GM23248 (cell line): Measurements from ENCODE around the gene SLC25A26.

ENCODE experiments used
- EZH2 ChIP-seq: fragments of 200-600 bp; sonication (generic); IDR thresholded peaks from 2 replicates; pipeline ENCODE4 v1.6.1; 2018; ENCODE audit warnings: antibody characterized with exemption, mild to moderate bottlenecking; ENCODE audit not compliant: insufficient read depth, poor library complexity, severe bottlenecking
- EZH2phosphoT487 ChIP-seq: fragments of 200-600 bp; sonication (generic); IDR thresholded peaks from 2 replicates; pipeline ENCODE4 v1.6.1; 2018; ENCODE audit warnings: antibody characterized with exemption, moderate library complexity, mild to moderate bottlenecking, low read depth; ENCODE audit not compliant: insufficient read depth

GRCh38 chr3:66383998-66384745 lies 163.4 kb downstream of the SLC25A26 start:
- no peak for TF ChIP-seq EZH2
- no peak for TF ChIP-seq EZH2phosphoT487
